Endothelial cell of umbilical vein (primary cell): ENCODE results near the gene PRCD. TPM values are rescaled to one million over a fixed set of nuclear protein-coding genes. Genes with fewer than 3 reads are reported as not detected.

Source experiments
- BruUV-seq: library from RNA; stranded (reverse); fragments of 400-500 nt; replicated peaks from 2 replicates; lab custom pipeline; 2021; lab: Mats Ljungman, UMichigan
- CTCF ChIA-PET: fragments of 300-600, 350-600 bp; sonication (Branson Sonifier 250); formaldehyde crosslinking; loops from one replicate; lab custom pipeline; 2021; ENCODE audit warnings: antibody characterized with exemption, inconsistent platforms; lab: Charles Lee
- POLR2A ChIA-PET: fragments of 300-600, 350-600 bp; sonication (Branson Sonifier 250); formaldehyde crosslinking; loops from one replicate; lab custom pipeline; 2021; ENCODE audit warnings: antibody characterized with exemption, inconsistent platforms; lab: Charles Lee
- DNase-seq: peaks from one replicate; pipeline ENCODE4 v3.0.0-alpha.2; 2011; ENCODE audit warnings: low read depth, low spot score
- FAIRE-seq: peaks from 2 replicates; lab custom pipeline; 2011; peaks lifted over from hg19 to GRCh38; lab: Jason Lieb, UNC
- H2AFZ ChIP-seq: 2 replicates; pipeline ENCODE4 v1.6.0; 2012; ENCODE audit warnings: low read depth, low read length, control low read depth, inconsistent platforms
- H3K27ac ChIP-seq: 2 replicates; pipeline ENCODE4 v1.5.1; 2011; ENCODE audit warnings: low read depth, mild to moderate bottlenecking, control low read depth, low read length, moderate library complexity; ENCODE audit not compliant: insufficient read depth
- H3K27me3 ChIP-seq, 2 experiments: 2 replicates each; pipeline versions ENCODE4 v1.6.0 to v1.6.1; 2011; ENCODE audit warnings: low read length in 2 of 2, mixed read lengths in 1 of 2; ENCODE audit not compliant: control insufficient read depth in 2 of 2, insufficient read depth in 2 of 2
- H3K36me3 ChIP-seq, 2 experiments: 2 replicates in 1 of 2; 3 replicates in 1 of 2; pipeline ENCODE4 v1.5.1; 2011; ENCODE audit warnings: low read length in 2 of 2, mild to moderate bottlenecking in 1 of 2, moderate library complexity in 1 of 2; ENCODE audit not compliant: control insufficient read depth in 2 of 2, insufficient read depth in 2 of 2; ENCODE audit errors: extremely low read depth in 1 of 2
- H3K4me1 ChIP-seq: 3 replicates; pipeline ENCODE4 v1.5.1; 2011; ENCODE audit warnings: mild to moderate bottlenecking, low read length; ENCODE audit not compliant: control insufficient read depth, insufficient read depth; ENCODE audit errors: extremely low read depth
- H3K4me2 ChIP-seq: 2 replicates; pipeline ENCODE4 v1.6.1; 2011; ENCODE audit warnings: low read length, control low read depth, mixed read lengths; ENCODE audit not compliant: insufficient read depth
- H3K4me3 ChIP-seq, 3 experiments: fragments of 200-600 bp in 1 of 3; sonication (generic), shearing (Covaris generic) in 1 of 3; replicated peaks in 1 of 3; 2 replicates each; pipeline ENCODE4 v1.5.1; 2011 to 2016; ENCODE audit warnings: control low read depth in 3 of 3, low read length in 3 of 3, mild to moderate bottlenecking in 2 of 3, inconsistent platforms in 1 of 3, low read depth in 1 of 3, moderate library complexity in 1 of 3; ENCODE audit not compliant: insufficient read depth in 1 of 3
- H3K79me2 ChIP-seq: 2 replicates; pipeline ENCODE4 v1.6.0; 2012; ENCODE audit warnings: low read length, inconsistent platforms; ENCODE audit not compliant: control insufficient read depth, insufficient read depth
- H3K9ac ChIP-seq: replicated peaks from 2 replicates; pipeline ENCODE3; 2011; ENCODE audit warnings: low read length, control low read depth; ENCODE audit not compliant: insufficient read depth; ENCODE audit errors: extremely low read depth
- H3K9me1 ChIP-seq: replicated peaks from 3 replicates; pipeline ENCODE4 v1.6.0; 2011; ENCODE audit warnings: mild to moderate bottlenecking, low read length; ENCODE audit not compliant: control insufficient read depth, insufficient read depth; ENCODE audit errors: extremely low read depth
- H3K9me3 ChIP-seq: replicated peaks from 2 replicates; pipeline ENCODE4 v1.5.1; 2012; ENCODE audit warnings: low read length, inconsistent platforms; ENCODE audit not compliant: control insufficient read depth, insufficient read depth
- H4K20me1 ChIP-seq: replicated peaks from 2 replicates; pipeline ENCODE3; 2011; ENCODE audit warnings: mild to moderate bottlenecking, low read length; ENCODE audit not compliant: control insufficient read depth, insufficient read depth; ENCODE audit errors: extremely low read depth
- CTCF ChIP-seq, 2 donors: IDR thresholded peaks; 1 replicate in 1 of 2; 2 replicates in 1 of 2; pipeline ENCODE4 v1.5.1; 2011; ENCODE audit warnings: low read length in 2 of 2, mild to moderate bottlenecking in 2 of 2, moderate library complexity in 2 of 2, control low read depth in 1 of 2, inconsistent platforms in 1 of 2, low read depth in 1 of 2; ENCODE audit not compliant: insufficient read depth in 1 of 2; ENCODE audit errors: extremely low read depth in 1 of 2
- GATA2 ChIP-seq: IDR thresholded peaks from 2 replicates; pipeline ENCODE4 v1.7.0; 2011; ENCODE audit warnings: low read depth, mild to moderate bottlenecking, moderate library complexity, mixed read lengths, low read length; ENCODE audit not compliant: insufficient read length, insufficient read depth
- POLR2A ChIP-seq: IDR thresholded peaks from 2 replicates; pipeline ENCODE4 v1.6.1; 2012; ENCODE audit warnings: low read depth, mild to moderate bottlenecking, control low read depth, low read length
- POLR2AphosphoS5 ChIP-seq: IDR thresholded peaks from 2 replicates; pipeline ENCODE4 v1.6.1; 2012; ENCODE audit warnings: low read depth, mild to moderate bottlenecking, control low read depth, low read length, moderate library complexity; ENCODE audit not compliant: insufficient read depth
- dilution Hi-C: fragments of 300-500 bp; cut with MboI; formaldehyde crosslinking; loops from one replicate; pipeline ENCODE4 v1.15.0; 2019; ENCODE audit warnings: low sequenced_read_pairs; ENCODE audit not compliant: extremely low pct_ligation_motif_present
- intact Hi-C: fragments of 100-400 bp; cut with micrococcal nuclease; formaldehyde crosslinking; loops from one replicate; pipeline ENCODE4 v1.10.0; 2022
- polyA plus RNA-seq, 4 experiments: library from polyadenylated mRNA; depleted of rRNA in 3 of 4; stranded (reverse) in 3 of 4; unstranded in 1 of 4; fragments of >200 nt; gene quantifications; 2 replicates each; pipeline versions ENCODE4 v1.2.1 to v1.2.3, GENCODE V29; 2011 to 2012; ENCODE audit warnings: missing spikeins in 1 of 4
- total RNA-seq: library from RNA; stranded (reverse); gene quantifications from 2 replicates; pipeline ENCODE4 v1.2.3, GENCODE V29; 2021

The PRCD gene
- total and polyA plus RNA-seq, 2 donors (not counting 3 experiments of a cell fraction or from before 2014, with no cell fraction given): not detected

- BruUV-seq: no TSS peak
- Histone ChIP-seq H3K4me2 (no peak overlapping the region), H3K27ac (no peak overlapping the region), H2AFZ (no peak overlapping the region), H3K9ac (no peak overlapping the region), H3K4me3 (no peak overlapping the region), H4K20me1 (no peaks in the 10 kb centered on the region), H3K9me1 (no peaks in the 10 kb centered on the region), H3K79me2 (no peaks in the 10 kb centered on the region), H3K4me1 (peaks cover 8% of the 10 kb centered on the region), H3K9me3 (no peaks in the 10 kb centered on the region), H3K36me3 (no peaks in the 10 kb centered on the region), H3K27me3 (peaks cover 0 to 3% of the 10 kb centered on the region in 2 experiments)
- ChIA-PET POLR2A (no interaction called here), CTCF (interaction anchor here (1.0 to 3.0 kb wide), 6 partner anchors 23 to 131 kb away, joined by 5 to 25 read pairs (median 5); partner anchors contain the start of gene ST6GALNAC2)
- TF ChIP-seq POLR2AphosphoS5 (no peak), CTCF (IDR thresholded peaks at IDR 0.05; ENCODE audit: extremely low read depth in 1 of 2, insufficient read depth in 1 of 2, low read depth in 1 of 2, low read length in 2 of 2) (no peak), GATA2 (no peak), POLR2A (no peak)
- intact Hi-C loops: no loop called here
- dilution Hi-C loops: no loop called here
- peak; percentile 25 for DNase-seq
- peak; percentile 40 for FAIRE-seq
Observed at GRCh38 chr17:76550712-76551615, 11.1 kb downstream of the PRCD start.
